ENCODE measurements around the gene IRF9. TPM values are rescaled to one million over a fixed set of nuclear protein-coding genes. Genes with fewer than 3 reads are reported as not detected.

The IRF9 gene
- total RNA-seq, 1 experiment from 2014 or later, result 27.6 TPM

DNA sequence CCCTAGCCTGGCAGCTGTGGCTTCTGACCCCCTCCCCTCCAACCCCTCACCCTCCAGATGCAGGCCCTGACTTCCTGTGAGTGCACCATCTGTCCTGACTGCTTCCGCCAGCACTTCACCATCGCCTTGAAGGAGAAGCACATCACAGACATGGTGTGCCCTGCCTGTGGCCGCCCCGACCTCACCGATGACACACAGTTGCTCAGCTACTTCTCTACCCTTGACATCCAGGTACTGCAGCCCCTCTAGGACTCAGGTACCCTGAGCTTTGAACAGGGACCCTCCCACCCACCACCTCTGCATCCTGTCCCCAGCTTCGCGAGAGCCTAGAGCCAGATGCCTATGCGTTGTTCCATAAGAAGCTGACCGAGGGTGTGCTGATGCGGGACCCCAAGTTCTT lies 6.0 kb upstream of the IRF9 start:
- no peak overlapping the region for H2AFZ ChIP-seq (ENCODE audit: low read length)
- Mint-ChIP-seq H3K36me3 (ENCODE audit: insufficient read depth in 1 of 3, low read depth in 3 of 3) (peaks cover 49 to 78% (median 65%) of the 10 kb centered on the region in 3 experiments), H3K4me1 (no peaks in the 10 kb centered on the region)

More for the DNA sequence above, 6.0 kb upstream of the IRF9 start:
- Mint-ChIP-seq H3K27ac (no peak overlapping the region), H3K27me3 (ENCODE audit: low read depth) (no peaks in the 10 kb centered on the region), H3K9me3 (no peaks in the 10 kb centered on the region), H3K4me3 (no peak overlapping the region)
- Histone ChIP-seq H2BK12ac (ENCODE audit: insufficient read length, low read depth, low read length) (no peak overlapping the region), H3T11ph (ENCODE audit: low read length) (no peak overlapping the region), H2BK20ac (ENCODE audit: low read depth, low read length, poor library complexity, severe bottlenecking) (no peak overlapping the region), H3K4ac (ENCODE audit: low read depth, low read length) (no peak overlapping the region), H2BK120ac (ENCODE audit: low read depth, low read length, poor library complexity, severe bottlenecking) (no peak overlapping the region), H3K27ac (ENCODE audit: insufficient read length, low read depth, low read length) (no peak overlapping the region), H4K8ac (replicated peaks; ENCODE audit: insufficient read length, low read depth, low read length) (no peak overlapping the region), H3K23ac (ENCODE audit: insufficient read length, low read depth, low read length) (no peak overlapping the region), H4K5ac (ENCODE audit: insufficient read length, low read depth, low read length) (no peak overlapping the region), H3K79me1 (ENCODE audit: insufficient read depth, low read depth, low read length, poor library complexity, severe bottlenecking) (no peaks in the 10 kb centered on the region), H4K20me1 (ENCODE audit: control insufficient read depth, insufficient read depth, insufficient read length) (no peaks in the 10 kb centered on the region), H3K9me3 (ENCODE audit: control insufficient read depth, low read depth, low read length) (no peaks in the 10 kb centered on the region), H3K4me1 (ENCODE audit: insufficient read depth, low read length) (no peaks in the 10 kb centered on the region), H2AK5ac (ENCODE audit: insufficient read length, low read length) (no peak overlapping the region), H3K27me3 (ENCODE audit: insufficient read depth, low read length) (no peaks in the 10 kb centered on the region), H3K23me2 (ENCODE audit: insufficient read length, low read depth, low read length, poor library complexity, severe bottlenecking) (no peaks in the 10 kb centered on the region), H3K79me2 (ENCODE audit: insufficient read depth, low read length) (no peaks in the 10 kb centered on the region), H2BK15ac (ENCODE audit: low read depth, low read length) (no peak overlapping the region), H3K14ac (ENCODE audit: insufficient read depth, low read length) (no peak overlapping the region), H3K56ac (ENCODE audit: insufficient read length, low read depth, low read length) (no peak overlapping the region), H3K9ac (ENCODE audit: extremely low read depth, insufficient read length, low read length) (no peak overlapping the region), H3K4me2 (ENCODE audit: insufficient read depth, insufficient read length, low read length) (no peak overlapping the region), H2BK5ac (ENCODE audit: insufficient read length, low read length) (no peak overlapping the region), H4K91ac (ENCODE audit: insufficient read length, low read depth, low read length) (no peak overlapping the region), H3K18ac (ENCODE audit: insufficient read length, low read depth, low read length) (no peak overlapping the region)
- no peak for DNase-seq
- TF ChIP-seq CTCF (conservative IDR thresholded peaks at IDR 0.05), result no peak
- no CpG with 5 or more reads among the region's 10 CpGs for WGBS (ENCODE audit: extremely low coverage, insufficient read length, low lambda C conversion rate)

Data from H9 (cell line).